Head of caudate nucleus (tissue), 42 donors: Measurements from ENCODE around the gene HIPK4.
"Not testable (repeated sequence)": the region's sequence is repeated elsewhere in the genome, so short reads cannot be mapped to it uniquely, and the experiment has no call there.

ENCODE experiments used
- DNase-seq, 42 donors: peaks; one replicate each; pipeline versions ENCODE4 v3.0.0 to v3.0.0-alpha.2; 2020 to 2021; ENCODE audit warnings: mixed read lengths in 7 of 42
- intact Hi-C: fragments of 100-400 bp; cut with DNase I; formaldehyde crosslinking; loops from one replicate; pipeline ENCODE4 v1.15.0; 2022

The HIPK4 gene

DNA sequence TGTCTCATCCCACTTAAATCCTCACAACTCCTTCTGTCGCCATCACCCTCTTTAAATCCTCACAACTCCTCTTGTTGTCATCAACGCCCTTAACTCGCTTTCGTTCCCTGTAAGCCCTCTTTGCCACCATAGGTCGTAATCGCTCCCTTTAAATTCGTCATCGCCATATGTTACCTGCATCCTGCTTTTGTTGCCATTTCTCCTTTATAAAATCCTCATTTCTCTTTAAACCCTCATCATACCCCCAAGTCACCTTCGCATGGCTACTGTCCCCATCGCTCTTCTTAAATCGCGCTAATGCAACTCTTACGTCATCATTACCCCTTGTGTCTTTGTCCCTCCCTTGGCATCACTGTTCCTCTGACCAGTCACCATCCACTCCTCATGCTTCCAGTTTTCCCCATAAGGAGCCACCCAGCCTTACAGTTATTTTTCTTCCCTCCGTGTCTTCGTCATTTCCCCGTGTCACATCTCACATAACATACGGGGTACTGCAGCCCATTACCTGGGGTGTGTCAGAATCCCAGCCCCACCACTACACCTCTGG lies 40.9 kb downstream of the HIPK4 start:
- peak in 10 of 42 donors; percentile 9 to 44 (median 17) for DNase-seq
- intact Hi-C loops = no loop called here

DNA sequence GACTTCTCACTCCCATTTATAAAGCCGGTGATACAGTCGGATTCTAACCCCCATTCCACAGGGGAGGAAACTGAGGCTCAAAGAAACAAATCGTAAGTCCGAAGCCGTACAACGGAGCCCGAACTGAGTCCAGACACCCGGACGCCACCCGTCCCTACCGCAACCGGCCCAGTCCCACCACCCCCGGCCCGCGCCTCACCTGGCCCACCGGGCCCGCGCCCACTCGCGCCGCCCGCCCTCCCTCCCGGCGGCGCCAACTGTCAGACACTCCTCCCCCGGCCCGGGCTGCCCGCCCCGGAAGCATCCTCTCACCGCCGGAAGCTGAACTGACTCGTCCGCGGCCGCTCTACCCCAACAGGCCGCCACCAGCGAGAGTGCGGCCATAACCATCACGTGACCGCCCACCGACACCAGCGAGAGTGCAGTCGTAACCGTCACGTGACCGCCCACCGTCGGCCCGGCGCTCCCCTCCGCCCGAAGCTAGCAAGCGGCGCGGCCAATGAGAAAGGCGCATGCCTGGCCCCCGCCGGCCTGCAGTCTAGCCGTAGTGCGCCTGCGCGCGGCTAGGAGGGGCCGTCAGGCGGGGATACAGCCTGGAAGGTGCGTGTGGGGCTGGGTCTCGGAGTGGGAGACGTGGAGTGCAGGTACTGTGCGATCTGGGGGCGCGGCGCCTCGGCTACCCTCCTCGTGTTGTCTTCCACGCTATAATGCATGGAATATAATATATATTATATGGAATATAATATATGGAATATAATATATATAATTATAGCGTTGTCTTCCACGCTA lies 41.7 kb downstream of the HIPK4 start, which contains the start of the genes C19orf47 and PLD3:
C19orf47 (minus strand) TSS at position 273 of the 789 bp plus-strand sequence. CDS start 6,540 bp downstream, outside the sequence.
PLD3 (plus strand) TSS at position 571 of the 789 bp plus-strand sequence. CDS start 17,789 bp downstream, outside the sequence.
- intact Hi-C loops = no loop called here
- peak; percentile 98 to 100 (median 100) for DNase-seq

DNA sequence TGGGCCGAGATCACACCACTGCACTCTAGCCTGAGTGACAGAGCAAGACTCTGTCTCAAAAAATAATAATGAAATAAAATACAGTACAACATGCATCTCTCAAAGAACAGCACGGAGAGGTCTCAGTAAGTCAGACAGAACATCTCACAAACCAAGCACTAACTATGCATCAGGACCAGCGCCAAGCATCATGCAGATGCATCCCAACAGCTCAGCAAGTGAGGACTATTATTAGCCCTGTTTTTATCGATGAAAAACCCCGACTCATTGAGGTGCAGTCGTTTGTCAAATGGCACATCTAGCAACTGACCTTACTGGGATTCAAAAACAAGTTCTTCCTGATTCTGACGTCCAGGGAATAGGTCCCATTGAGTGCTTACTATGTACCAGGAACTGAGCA lies 45.6 kb downstream of the HIPK4 start:
- intact Hi-C loops = no loop called here
- no peak for DNase-seq

DNA sequence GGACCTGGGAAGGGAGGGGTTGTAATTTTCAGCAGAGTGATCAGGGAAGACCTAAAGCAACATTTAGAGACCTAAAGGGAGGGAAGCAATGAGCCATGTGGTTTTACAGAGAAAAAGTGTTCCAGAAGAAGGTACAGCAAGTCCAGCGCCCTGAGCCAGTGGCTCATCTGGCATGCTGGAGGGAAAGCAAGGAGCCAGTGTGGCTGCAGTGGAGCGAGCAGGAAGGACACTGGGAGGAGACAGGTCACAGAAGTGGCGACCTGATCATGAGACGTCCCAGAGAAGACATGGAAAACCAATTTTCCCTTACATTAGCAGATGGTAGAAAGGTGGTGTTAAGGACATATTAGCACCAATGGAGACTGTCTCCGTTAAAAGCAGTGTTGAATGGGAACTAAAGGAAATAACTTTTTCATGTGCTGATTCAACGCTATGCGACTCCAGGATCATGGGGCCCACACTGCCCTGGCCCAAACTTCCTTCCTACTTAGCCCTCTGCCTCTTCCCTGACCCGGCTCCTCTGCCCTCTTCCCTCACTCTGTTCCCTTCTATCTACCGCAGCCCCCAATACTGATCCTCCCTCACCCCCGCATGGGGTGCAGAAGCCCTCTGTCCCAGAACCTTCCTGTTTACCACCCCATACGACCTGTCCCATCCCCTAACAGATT lies 47.2 kb downstream of the HIPK4 start:
- DNase-seq = no peak
- intact Hi-C loops = no loop called here

DNA sequence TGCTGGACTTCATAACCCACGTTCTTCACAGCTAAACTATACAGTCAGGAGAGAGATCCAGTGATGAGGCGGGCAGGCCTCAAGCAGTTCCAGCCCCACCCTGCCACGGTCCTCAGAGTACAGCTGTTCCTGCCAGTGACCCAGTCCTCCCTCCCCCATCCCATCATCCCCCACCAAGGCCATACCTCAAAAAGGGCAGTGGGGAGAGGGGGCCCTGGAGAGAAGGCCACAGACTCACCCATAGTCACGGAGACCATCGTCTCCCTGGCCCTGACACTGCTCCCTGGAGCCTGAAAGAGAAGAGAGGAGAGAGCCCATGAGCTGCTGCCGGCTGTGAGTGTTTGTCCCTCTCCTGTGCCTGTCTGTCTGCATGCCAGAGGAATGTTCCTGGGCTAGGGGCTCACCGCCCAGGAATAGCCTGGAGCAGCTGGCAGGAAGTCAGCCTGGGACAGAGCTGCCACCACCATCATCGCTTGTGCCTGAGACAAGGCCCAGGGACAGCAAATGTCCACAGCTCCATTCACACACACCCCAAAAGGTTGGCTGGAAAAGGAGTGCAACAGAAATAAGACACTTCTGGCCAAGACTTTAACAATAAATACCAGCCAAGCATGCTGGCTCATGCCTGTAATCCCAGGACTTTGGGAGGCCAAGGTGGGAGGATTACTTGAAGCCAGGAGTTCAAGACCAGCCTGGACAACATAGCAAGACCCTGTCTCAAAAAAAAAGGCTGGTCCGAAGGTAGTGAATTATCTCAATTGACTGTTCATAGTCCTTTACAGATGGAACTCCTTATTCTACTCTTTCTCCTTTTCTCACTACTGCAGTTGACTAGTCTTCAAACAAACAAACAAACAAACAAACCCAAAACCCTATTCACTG lies 48.1 kb downstream of the HIPK4 start:
- intact Hi-C loops = no loop called here
- DNase-seq = peak in 9 of 42 donors; percentile 6 to 40 (median 25)

DNA sequence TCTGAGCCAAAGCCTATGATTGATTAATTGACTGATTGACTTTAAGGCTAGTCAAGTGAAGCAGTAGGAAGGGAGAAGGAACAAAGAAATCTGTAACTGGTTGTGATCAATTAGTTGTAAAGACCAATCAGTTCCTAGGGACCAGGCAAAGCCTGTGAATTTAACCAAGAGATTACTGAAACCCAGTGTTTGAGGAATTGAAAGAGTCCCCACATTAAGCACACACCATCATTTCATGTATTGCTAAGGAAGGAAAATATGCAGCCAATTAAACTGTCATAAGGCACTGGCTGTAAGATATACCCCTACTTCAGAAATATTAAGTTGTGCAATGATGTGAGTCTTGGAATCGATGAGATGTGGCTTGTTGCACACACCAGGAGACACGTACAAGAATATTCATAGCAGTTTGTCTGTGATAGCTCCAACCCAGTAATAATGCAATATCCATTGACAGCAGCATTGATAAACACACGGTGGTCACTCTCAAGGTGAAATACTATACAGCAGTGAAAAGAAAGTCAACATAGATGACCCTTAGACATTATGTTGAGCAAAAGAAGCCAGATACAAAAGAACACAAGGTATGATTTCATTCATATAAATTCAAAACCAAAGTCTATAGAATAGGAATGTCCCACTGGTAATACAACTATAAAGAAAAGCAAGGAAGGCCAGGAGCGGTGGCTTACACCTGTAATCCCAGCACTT lies 50.8 kb downstream of the HIPK4 start:
- DNase-seq = no peak
- intact Hi-C loops = no loop called here

DNA sequence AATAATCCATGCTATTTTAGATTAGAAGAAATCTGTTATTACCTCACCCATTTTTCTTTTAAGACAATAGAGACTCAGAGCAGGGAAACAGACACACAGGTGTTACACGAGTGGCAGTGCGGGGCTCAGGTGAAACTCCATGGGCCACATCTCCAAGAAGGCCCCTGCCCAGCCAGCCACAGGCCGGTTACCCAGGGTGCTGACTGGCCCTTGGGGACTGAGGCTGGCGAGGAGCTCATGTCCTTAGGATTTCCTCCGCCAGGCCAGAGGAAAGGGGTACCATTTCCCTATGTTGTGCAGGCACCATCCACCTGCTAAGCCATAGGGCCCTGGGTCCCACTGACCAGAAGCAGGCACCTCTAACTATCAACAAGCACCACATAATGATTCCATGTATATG lies 52.4 kb downstream of the HIPK4 start:
- DNase-seq = no peak
- intact Hi-C loops = no loop called here

DNA sequence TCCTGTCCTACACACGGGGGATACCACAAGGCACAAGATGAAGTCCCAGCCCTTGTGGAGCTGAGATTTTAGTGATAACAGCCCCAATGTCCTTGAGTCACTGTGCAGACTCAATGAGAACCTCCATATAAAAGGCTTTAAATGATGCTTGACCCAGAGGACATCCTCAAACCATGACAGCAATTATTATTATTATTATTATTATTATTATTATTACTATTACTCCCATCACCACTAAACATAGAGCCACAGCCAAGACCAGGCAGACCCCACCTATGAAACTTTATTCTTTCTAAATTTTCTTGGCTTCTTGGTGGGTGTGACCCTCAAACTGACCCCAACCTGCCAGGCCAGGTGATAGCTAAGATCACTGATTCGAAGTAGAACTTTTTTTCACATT lies 52.9 kb downstream of the HIPK4 start:
- intact Hi-C loops = no loop called here
- DNase-seq = no peak

DNA sequence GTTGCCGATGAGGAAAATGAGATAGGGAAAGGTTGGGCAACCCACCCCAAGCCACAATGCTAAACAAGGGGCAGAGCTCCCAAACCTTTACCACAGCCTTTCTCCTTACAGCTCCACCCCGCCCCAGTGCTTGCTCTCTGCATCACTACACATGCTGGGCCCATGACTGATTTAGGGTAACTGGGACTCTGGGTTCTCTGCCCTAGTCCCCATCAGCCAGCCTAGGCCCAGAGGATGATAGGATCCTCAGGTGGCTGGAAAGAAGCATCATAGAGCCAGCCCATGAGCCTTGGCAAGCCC lies 53.4 kb downstream of the HIPK4 start:
- intact Hi-C loops = no loop called here
- no peak for DNase-seq

DNA sequence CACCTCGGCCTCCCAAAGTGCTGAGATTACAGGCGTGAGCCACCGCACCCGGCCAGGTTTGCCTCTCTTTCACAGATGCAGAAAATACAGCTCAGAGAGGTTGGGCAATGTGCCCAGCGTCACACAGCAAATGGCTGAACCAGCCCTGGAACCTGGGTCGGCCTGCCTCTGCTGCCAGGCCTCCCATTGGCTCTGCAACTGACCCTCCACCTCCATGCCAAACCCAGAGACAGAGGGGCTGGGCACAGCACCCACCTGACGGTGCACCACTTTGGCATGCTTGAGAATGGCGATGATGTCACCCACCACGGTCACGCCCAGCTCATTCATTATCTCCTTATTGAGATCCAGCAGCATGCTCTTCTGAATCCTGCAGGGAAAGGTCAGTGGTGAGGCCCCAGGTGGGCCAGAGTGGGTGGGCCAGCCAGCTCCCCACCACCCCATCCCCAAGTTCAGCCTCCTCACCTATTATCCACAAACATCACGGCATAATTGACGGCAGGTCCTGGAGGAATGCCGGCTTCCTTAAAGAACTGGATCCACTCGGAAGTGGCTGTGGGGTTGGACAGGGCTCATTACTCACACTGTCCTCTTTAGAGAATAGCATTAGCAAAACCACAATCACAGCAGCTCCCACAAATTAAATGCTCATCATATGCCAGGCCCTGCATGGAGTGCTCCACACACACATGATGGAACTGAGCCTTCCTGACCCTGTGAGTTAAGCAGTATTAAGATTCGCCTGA lies 54.0 kb downstream of the HIPK4 start:
- DNase-seq = no peak
- intact Hi-C loops = no loop called here

DNA sequence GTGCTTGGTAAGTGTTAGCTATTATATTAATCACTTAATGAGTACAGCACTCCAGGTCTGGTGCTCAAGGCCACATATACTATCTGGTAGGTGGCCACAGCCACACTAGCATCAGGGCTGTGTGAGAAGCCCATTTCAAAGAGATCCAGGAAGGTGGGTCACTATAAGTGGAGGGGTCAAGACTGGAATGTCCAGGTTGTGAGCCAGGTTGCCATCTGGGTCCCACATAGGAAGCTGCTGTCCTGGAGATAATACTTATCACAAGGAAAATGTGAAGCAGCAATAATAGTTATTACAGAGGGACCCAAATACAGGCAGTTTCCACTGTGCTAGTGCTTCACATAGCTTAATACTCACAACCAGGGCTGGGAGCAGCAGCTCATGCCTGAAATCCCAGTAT lies 54.9 kb downstream of the HIPK4 start:
- DNase-seq = no peak
- intact Hi-C loops = no loop called here

DNA sequence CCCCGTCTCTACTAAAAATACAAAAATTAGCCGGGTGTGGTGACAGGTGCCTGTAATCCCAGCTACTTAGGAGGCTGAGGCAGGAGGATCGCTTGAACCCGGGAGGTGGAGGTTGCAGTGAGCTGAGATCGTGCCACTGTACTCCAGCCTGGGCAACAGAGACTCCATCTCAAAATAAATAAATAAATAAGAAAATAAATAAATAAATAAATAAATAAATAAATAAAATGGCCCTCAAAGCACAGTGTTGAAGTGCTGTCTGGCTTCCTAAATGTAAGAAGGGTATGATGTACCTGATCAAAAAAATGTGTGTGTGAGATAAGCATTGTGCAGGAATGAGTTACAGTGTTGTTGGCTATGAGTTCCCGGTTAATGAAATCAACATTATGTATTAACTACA lies 56.9 kb downstream of the HIPK4 start:
- intact Hi-C loops, DNase-seq: not testable (repeated sequence)

DNA sequence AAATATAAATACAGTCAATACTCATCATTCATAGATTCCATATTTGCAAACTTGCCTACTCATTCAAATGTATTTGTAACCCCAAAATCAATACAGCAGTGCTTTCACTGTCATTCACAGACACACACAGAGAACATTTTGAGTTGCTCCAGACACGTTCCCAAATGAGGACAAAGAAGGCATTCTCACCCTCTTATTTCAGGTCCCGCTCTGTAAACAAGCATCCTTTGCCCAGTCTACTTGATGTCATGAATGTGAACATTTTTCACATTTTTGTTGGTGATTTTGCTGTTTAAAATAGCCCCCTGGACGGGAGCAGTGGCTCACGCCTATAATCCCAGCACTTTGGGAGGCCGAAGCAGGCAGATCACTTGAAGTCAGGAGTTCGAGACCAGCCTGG lies 57.3 kb downstream of the HIPK4 start:
- peak in 12 of 42 donors; percentile 13 to 65 (median 30) for DNase-seq
- intact Hi-C loops = no loop called here

DNA sequence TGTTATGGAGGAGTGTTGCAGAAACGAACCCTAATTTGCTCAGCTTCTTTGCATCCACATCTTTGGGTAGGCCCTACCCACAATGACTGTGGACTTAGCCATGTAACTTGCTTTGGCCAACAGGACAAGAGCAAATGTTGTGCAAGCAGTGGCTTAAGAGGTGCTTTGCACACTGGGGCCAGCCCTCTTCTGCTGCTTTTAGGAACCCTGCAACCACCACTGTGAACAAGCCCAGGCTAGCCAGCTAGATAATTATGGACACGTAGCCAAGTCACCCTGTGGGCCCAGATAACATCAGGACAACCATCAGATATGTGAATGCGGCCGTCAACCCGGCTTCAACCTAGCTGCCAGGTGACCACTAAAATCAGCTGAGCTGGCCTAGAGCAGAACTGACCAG lies 58.9 kb downstream of the HIPK4 start:
- DNase-seq = no peak
- intact Hi-C loops = no loop called here
